Natural killer cell (primary cell): ENCODE data around the gene SORT1. TPM values are rescaled to one million over a fixed set of nuclear protein-coding genes. Genes with fewer than 3 reads are reported as not detected.

ENCODE experiments used
- ATAC-seq, 3 donors: fragments of 150-1000 bp in 2 of 3; fragments of 200-7000 bp in 1 of 3; cut with Tn5 transposase; 1 replicate in 1 of 3; 2 replicates in 2 of 3; pipeline ENCODE4 v1.10.0; 2021; ENCODE audit warnings: mild to moderate bottlenecking in 2 of 3, moderate library complexity in 2 of 3
- DNase-seq, 2 donors: peaks; one replicate each; pipeline versions ENCODE4 v3.0.0 to v3.0.0-alpha.2; 2013 to 2021; ENCODE audit warnings: mixed read lengths in 1 of 2
- H3K27ac ChIP-seq: one replicate; pipeline ENCODE4 v1.5.1; 2013; ENCODE audit warnings: mild to moderate bottlenecking, low read length
- H3K27me3 ChIP-seq: one replicate; pipeline ENCODE4 v1.6.1; 2013; ENCODE audit warnings: low read length; ENCODE audit not compliant: control insufficient read depth, insufficient read depth
- H3K36me3 ChIP-seq: one replicate; pipeline ENCODE4 v1.6.1; 2013; ENCODE audit warnings: low read length; ENCODE audit not compliant: control insufficient read depth, insufficient read depth
- H3K4me1 ChIP-seq: one replicate; pipeline ENCODE4 v1.6.1; 2013; ENCODE audit warnings: low read length; ENCODE audit not compliant: control insufficient read depth, insufficient read depth
- H3K4me3 ChIP-seq: one replicate; pipeline ENCODE4 v1.5.1; 2013; ENCODE audit warnings: low read length
- H3K9me3 ChIP-seq: one replicate; pipeline ENCODE4 v1.6.1; 2013; ENCODE audit warnings: low read length; ENCODE audit not compliant: control insufficient read depth, insufficient read depth
- H3K27ac Mint-ChIP-seq, 2 donors: one replicate each; pipeline ENCODE4 v1.8.0; 2022; ENCODE audit warnings: mild to moderate bottlenecking in 2 of 2, mixed read lengths in 2 of 2, moderate library complexity in 1 of 2
- H3K27me3 Mint-ChIP-seq, 2 donors: one replicate each; pipeline ENCODE4 v1.8.0; 2022; ENCODE audit warnings: low read depth in 2 of 2, mixed read lengths in 2 of 2
- H3K36me3 Mint-ChIP-seq: one replicate; pipeline ENCODE4 v1.8.0; 2022; ENCODE audit warnings: mixed read lengths
- H3K4me1 Mint-ChIP-seq, 2 donors: one replicate each; pipeline ENCODE4 v1.8.0; 2022; ENCODE audit warnings: mixed read lengths in 2 of 2
- H3K4me3 Mint-ChIP-seq: one replicate; pipeline ENCODE4 v1.8.0; 2022; ENCODE audit warnings: mild to moderate bottlenecking, moderate library complexity, mixed read lengths
- H3K9me3 Mint-ChIP-seq, 2 donors: one replicate each; pipeline ENCODE4 v1.8.0; 2022; ENCODE audit warnings: mixed read lengths in 2 of 2
- CTCF ChIP-seq: fragments of 200-600 bp; IDR thresholded peaks from one replicate; pipeline ENCODE4 v1.8.0; 2022; ENCODE audit warnings: antibody characterized with exemption
- WGBS: methylation state at CpG from one replicate; pipeline ENCODE4 v1.1.7; 2013; ENCODE audit warnings: missing lambda C conversion rate; ENCODE audit not compliant: insufficient coverage; 5-methylcytosine and 5-hydroxymethylcytosine counted together
- intact Hi-C: fragments of 100-400 bp; cut with micrococcal nuclease; formaldehyde crosslinking; loops from one replicate; pipeline ENCODE4 v1.14.2; 2022
- total RNA-seq, 4 donors: library from RNA; stranded (reverse); fragments of 120-200 nt in 1 of 4; gene quantifications; one replicate each; pipeline versions ENCODE4 v1.2.3 to v1.2.4, GENCODE V29; 2013 to 2022

The SORT1 gene
- total RNA-seq, 3 donors from 2014 or later (not counting 1 experiment from before 2014, with no cell fraction given) = 2.7 to 7.1 (median 3.7) TPM

GRCh38 chr1:109388884-109389637, 8.7 kb downstream of the SORT1 start:
- Histone ChIP-seq H3K9me3 (no peaks in the 10 kb centered on the region), H3K4me1 (peaks cover 4% of the 10 kb centered on the region), H3K4me3 (no peak overlapping the region), H3K27ac (no peak overlapping the region), H3K27me3 (no peaks in the 10 kb centered on the region), H3K36me3 (no peaks in the 10 kb centered on the region)
- no peak for TF ChIP-seq CTCF
- peaks cover 19 to 33% of the 10 kb centered on the region in 2 donors for H3K27me3 Mint-ChIP-seq
- 83% methylated on average over 5 of the region's 7 CpGs for WGBS
- no peak overlapping the region for H3K27ac Mint-ChIP-seq
- no peaks in the 10 kb centered on the region for H3K9me3 Mint-ChIP-seq
- no peak for ATAC-seq
- H3K36me3 Mint-ChIP-seq = no peaks in the 10 kb centered on the region
- DNase-seq = no peak
- H3K4me1 Mint-ChIP-seq = no peaks in the 10 kb centered on the region
- intact Hi-C loops = no loop called here
- no peak overlapping the region for H3K4me3 Mint-ChIP-seq

- no peak for TF ChIP-seq CTCF
- no peak overlapping the region for H3K4me3 ChIP-seq
- H3K9me3 Mint-ChIP-seq = no peaks in the 10 kb centered on the region
- H3K27ac ChIP-seq = no peak overlapping the region
- H3K27me3 Mint-ChIP-seq = peaks cover 16 to 33% of the 10 kb centered on the region in 2 donors
- no peak overlapping the region for H3K4me3 Mint-ChIP-seq
- peaks cover 4% of the 10 kb centered on the region for H3K4me1 ChIP-seq
- no peaks in the 10 kb centered on the region for H3K4me1 Mint-ChIP-seq
- H3K27me3 ChIP-seq = no peaks in the 10 kb centered on the region
- DNase-seq (no peak), ATAC-seq (no peak)
- no peaks in the 10 kb centered on the region for H3K36me3 Mint-ChIP-seq
- no peaks in the 10 kb centered on the region for H3K9me3 ChIP-seq
- intact Hi-C loops = no loop called here
- WGBS = 93% methylated on average over 5 of the region's 5 CpGs
- no peak overlapping the region for H3K27ac Mint-ChIP-seq
- no peaks in the 10 kb centered on the region for H3K36me3 ChIP-seq
These were observed 9.5 kb downstream of the SORT1 start for GRCh38 chr1:109388208-109388711.

GRCh38 chr1:109386054-109386717, 11.5 kb downstream of the SORT1 start:
- Histone ChIP-seq H3K27me3 (no peaks in the 10 kb centered on the region), H3K4me3 (no peak overlapping the region), H3K4me1 (no peaks in the 10 kb centered on the region), H3K27ac (no peak overlapping the region), H3K36me3 (no peaks in the 10 kb centered on the region), H3K9me3 (no peaks in the 10 kb centered on the region)
- Mint-ChIP-seq H3K36me3 (no peaks in the 10 kb centered on the region), H3K4me3 (no peak overlapping the region), H3K27me3 (peaks cover 13 to 23% of the 10 kb centered on the region in 2 donors), H3K4me1 (no peaks in the 10 kb centered on the region), H3K27ac (no peak overlapping the region), H3K9me3 (no peaks in the 10 kb centered on the region)
- no peak for ATAC-seq
- WGBS = 100% methylated on average over 1 of the region's 2 CpGs
- intact Hi-C loops = no loop called here
- DNase-seq = no peak
- no peak for TF ChIP-seq CTCF
